T47D (cell line): ENCODE results near the gene GNPAT.

Source experiments
- DNase-seq, 2 experiments: peaks; one replicate each; pipeline versions ENCODE4 v3.0.0 to v3.0.0-alpha.2; 2011 to 2012; ENCODE audit warnings: low read depth in 1 of 2, low spot score in 1 of 2
- JUND ChIP-seq: IDR thresholded peaks from 2 replicates; pipeline ENCODE4 v1.6.1; 2012; ENCODE audit warnings: low read depth
- in situ Hi-C: cut with HindIII; loops from 2 replicates; pipeline ENCODE4 v1.10.0; 2016; ENCODE audit warnings: low sequenced_read_pairs, low pct_unique_long_range_greater_than_20kb

Gene GNPAT

GRCh38 chr1:231318015-231318355 lies 77.0 kb downstream of the GNPAT start:
- in situ Hi-C loops = no loop called here
- no peak for TF ChIP-seq JUND
- no peak for DNase-seq

GRCh38 chr1:231318568-231318967 lies 77.6 kb downstream of the GNPAT start:
- in situ Hi-C loops = no loop called here
- TF ChIP-seq JUND = no peak
- no peak for DNase-seq

- DNase-seq = no peak
- TF ChIP-seq JUND = no peak
- in situ Hi-C loops = no loop called here
These were observed 78.1 kb downstream of the GNPAT start for GRCh38 chr1:231319080-231319479.

GRCh38 chr1:231322880-231323530 lies 82.0 kb downstream of the GNPAT start:
- in situ Hi-C loops = no loop called here
- no peak for DNase-seq
- TF ChIP-seq JUND = no peak

GRCh38 chr1:231324660-231325059 lies 83.6 kb downstream of the GNPAT start:
- in situ Hi-C loops = no loop called here
- TF ChIP-seq JUND = no peak
- no peak for DNase-seq

- no peak for DNase-seq
- no peak for TF ChIP-seq JUND
- in situ Hi-C loops = no loop called here
These were observed 85.2 kb downstream of the GNPAT start for GRCh38 chr1:231326248-231326647.
